H1 (cell line): Measurements from ENCODE around the gene ACAD9. TPM values are rescaled to one million over a fixed set of nuclear protein-coding genes. Genes with fewer than 3 reads are reported as not detected.

Experiments used
- CTCF ChIA-PET: fragments of 300-600 bp; sonication (Branson Sonifier 250); formaldehyde crosslinking; loops from one replicate; lab custom pipeline; 2021; ENCODE audit not compliant: partially characterized antibody; lab: Charles Lee
- POLR2A ChIA-PET: fragments of 300-600 bp; sonication (Branson Sonifier 250); formaldehyde crosslinking; loops from one replicate; lab custom pipeline; 2021; ENCODE audit warnings: inconsistent platforms; ENCODE audit not compliant: partially characterized antibody; lab: Charles Lee
- DNase-seq, 2 experiments: peaks; one replicate each; pipeline versions ENCODE4 v3.0.0 to v3.0.0-alpha.2; 2010 to 2022; ENCODE audit warnings: low spot score in 2 of 2, low read depth in 1 of 2, mixed read lengths in 1 of 2
- FAIRE-seq: peaks from 2 replicates; lab custom pipeline; 2011; peaks lifted over from hg19 to GRCh38; lab: Jason Lieb, UNC
- H2AFZ ChIP-seq: 2 replicates; pipeline ENCODE4 v1.8.1; 2012; ENCODE audit warnings: low read length, inconsistent platforms
- H2AK5ac ChIP-seq: 2 replicates; pipeline ENCODE4 v1.6.1; 2013; ENCODE audit warnings: low read depth, low read length
- H2BK120ac ChIP-seq: replicated peaks from 2 replicates; pipeline ENCODE3; 2013; ENCODE audit warnings: low read depth, low read length, inconsistent platforms
- H2BK12ac ChIP-seq: 2 replicates; pipeline ENCODE4 v1.6.1; 2013; ENCODE audit warnings: low read depth, low read length
- H2BK15ac ChIP-seq: 2 replicates; pipeline ENCODE4 v1.6.1; 2013; ENCODE audit warnings: low read length
- H2BK20ac ChIP-seq: 2 replicates; pipeline ENCODE4 v1.6.1; 2013; ENCODE audit warnings: low read length
- H2BK5ac ChIP-seq: 2 replicates; pipeline ENCODE4 v1.6.1; 2013; ENCODE audit warnings: low read depth, low read length
- H3K14ac ChIP-seq: 2 replicates; pipeline ENCODE4 v1.6.1; 2013; ENCODE audit warnings: inconsistent platforms; ENCODE audit not compliant: insufficient read length
- H3K18ac ChIP-seq: 2 replicates; pipeline ENCODE4 v1.6.1; 2013; ENCODE audit warnings: low read length; ENCODE audit errors: extremely low read depth
- H3K23ac ChIP-seq: 2 replicates; pipeline ENCODE4 v1.6.1; 2013; ENCODE audit warnings: inconsistent platforms; ENCODE audit not compliant: insufficient read length
- H3K23me2 ChIP-seq: 2 replicates; pipeline ENCODE4 v1.6.1; 2013; ENCODE audit warnings: low read depth, low read length
- H3K27ac ChIP-seq: 2 replicates; pipeline ENCODE4 v1.6.1; 2011; ENCODE audit warnings: low read depth, low read length, inconsistent platforms
- H3K27me3 ChIP-seq, 4 experiments: replicated peaks in 1 of 4; 1 replicate in 1 of 4; 2 replicates in 3 of 4; pipeline versions ENCODE4 v1.6.1 to v1.8.1; 2011 to 2013; ENCODE audit warnings: low read length in 3 of 4, mild to moderate bottlenecking in 3 of 4, inconsistent platforms in 2 of 4, mixed read lengths in 2 of 4, moderate library complexity in 1 of 4; ENCODE audit not compliant: control insufficient read depth in 3 of 4, insufficient read depth in 3 of 4; ENCODE audit errors: extremely low read depth in 1 of 4
- H3K36me3 ChIP-seq, 4 experiments: 2 replicates each; pipeline versions ENCODE4 v1.6.1 to v1.8.1; 2011 to 2013; ENCODE audit warnings: mild to moderate bottlenecking in 4 of 4, low read length in 3 of 4, moderate library complexity in 2 of 4, control low read depth in 1 of 4, inconsistent platforms in 1 of 4; ENCODE audit not compliant: insufficient read depth in 4 of 4, control insufficient read depth in 2 of 4
- H3K4ac ChIP-seq: replicated peaks from 2 replicates; pipeline ENCODE3; 2013; ENCODE audit warnings: low read length, low read depth, mixed read lengths, inconsistent platforms; ENCODE audit not compliant: insufficient read length
- H3K4me1 ChIP-seq, 4 experiments: replicated peaks in 1 of 4; 1 replicate in 1 of 4; 2 replicates in 3 of 4; pipeline versions ENCODE4 v1.6.1 to v1.8.1; 2011 to 2013; ENCODE audit warnings: low read length in 3 of 4, inconsistent platforms in 2 of 4, mixed read lengths in 1 of 4; ENCODE audit not compliant: insufficient read depth in 4 of 4, control insufficient read depth in 3 of 4
- H3K4me2 ChIP-seq, 2 experiments: 2 replicates each; pipeline versions ENCODE4 v1.6.1 to v1.8.1; 2011 to 2013; ENCODE audit warnings: low read depth in 2 of 2, low read length in 2 of 2, control low read depth in 1 of 2, inconsistent platforms in 1 of 2, mild to moderate bottlenecking in 1 of 2; ENCODE audit not compliant: insufficient read depth in 1 of 2
- H3K4me3 ChIP-seq, 4 experiments: fragments of 200-600, 300-600 bp in 1 of 4; sonication (generic), shearing (Covaris generic), sonication (Bioruptor Twin) in 1 of 4; 2 replicates each; pipeline versions ENCODE4 v1.5.1 to v1.8.1; 2011 to 2016; ENCODE audit warnings: low read length in 4 of 4, low read depth in 3 of 4, control low read depth in 2 of 4, inconsistent platforms in 2 of 4, mild to moderate bottlenecking in 2 of 4, mixed read lengths in 1 of 4, moderate library complexity in 1 of 4; ENCODE audit not compliant: insufficient read depth in 2 of 4; ENCODE audit errors: extremely low read depth in 1 of 4
- H3K56ac ChIP-seq: replicated peaks from 2 replicates; pipeline ENCODE3; 2013; ENCODE audit warnings: low read depth, mild to moderate bottlenecking, mixed read lengths, low read length, inconsistent platforms; ENCODE audit not compliant: insufficient read length
- H3K79me1 ChIP-seq: 2 replicates; pipeline ENCODE4 v1.6.1; 2013; ENCODE audit warnings: low read depth, low read length, control low read depth
- H3K79me2 ChIP-seq, 2 experiments: 2 replicates each; pipeline versions ENCODE4 v1.6.1 to v1.8.1; 2012 to 2013; ENCODE audit warnings: low read length in 2 of 2, mild to moderate bottlenecking in 2 of 2, inconsistent platforms in 1 of 2; ENCODE audit not compliant: insufficient read depth in 2 of 2, control insufficient read depth in 1 of 2
- H3K9ac ChIP-seq, 4 experiments: replicated peaks in 1 of 4; 1 replicate in 1 of 4; 2 replicates in 3 of 4; pipeline versions ENCODE4 v1.6.1 to v1.8.1; 2011 to 2013; ENCODE audit warnings: low read depth in 3 of 4, low read length in 3 of 4, control low read depth in 2 of 4, mild to moderate bottlenecking in 2 of 4, moderate library complexity in 2 of 4, inconsistent platforms in 1 of 4; ENCODE audit errors: extremely low read depth in 1 of 4
- H3K9me3 ChIP-seq, 2 experiments: 2 replicates each; pipeline versions ENCODE4 v1.6.1 to v1.8.1; 2012 to 2013; ENCODE audit warnings: mild to moderate bottlenecking in 2 of 2, moderate library complexity in 2 of 2, control low read depth in 1 of 2, inconsistent platforms in 1 of 2, low read depth in 1 of 2, low read length in 1 of 2, mixed read lengths in 1 of 2; ENCODE audit not compliant: insufficient read depth in 2 of 2
- H4K20me1 ChIP-seq, 2 experiments: replicated peaks in 1 of 2; 2 replicates each; pipeline versions ENCODE3 to v1.8.1; 2011 to 2013; ENCODE audit warnings: inconsistent platforms in 2 of 2, low read length in 2 of 2, mild to moderate bottlenecking in 1 of 2; ENCODE audit not compliant: insufficient read depth in 2 of 2, control insufficient read depth in 1 of 2
- H4K5ac ChIP-seq: 2 replicates; pipeline ENCODE4 v1.6.1; 2013; ENCODE audit warnings: low read length, low read depth, mixed read lengths, inconsistent platforms; ENCODE audit not compliant: insufficient read length
- H4K8ac ChIP-seq: 2 replicates; pipeline ENCODE4 v1.8.0; 2013; ENCODE audit warnings: mild to moderate bottlenecking, moderate library complexity, low read length, inconsistent platforms; ENCODE audit not compliant: insufficient read depth; ENCODE audit errors: extremely low read depth
- H4K91ac ChIP-seq: replicated peaks from 2 replicates; pipeline ENCODE3; 2013; ENCODE audit warnings: low read length, mixed read lengths, inconsistent platforms; ENCODE audit not compliant: insufficient read length
- BACH1 ChIP-seq: IDR thresholded peaks from 2 replicates; pipeline ENCODE4 v1.6.1; 2012; ENCODE audit warnings: low read length, improper control_type of control experiment
- CREB1 ChIP-seq: IDR thresholded peaks from 2 replicates; pipeline ENCODE4 v1.6.1; 2012; ENCODE audit warnings: inconsistent platforms
- CTBP2 ChIP-seq: IDR thresholded peaks from 2 replicates; pipeline ENCODE4 v1.7.0; 2011; ENCODE audit warnings: borderline replicate concordance, mild to moderate bottlenecking, moderate library complexity, mixed read lengths, low read length; ENCODE audit not compliant: insufficient read depth, insufficient read length
- CTCF ChIP-seq, 3 experiments: IDR thresholded peaks; 1 replicate in 2 of 3; 2 replicates in 1 of 3; pipeline versions ENCODE4 v1.5.1 to v1.6.1; 2011; ENCODE audit warnings: low read length in 3 of 3, mild to moderate bottlenecking in 3 of 3, inconsistent platforms in 2 of 3, low read depth in 1 of 3, moderate library complexity in 1 of 3; ENCODE audit not compliant: insufficient read depth in 1 of 3; ENCODE audit errors: control extremely low read depth in 1 of 3
- MAFK ChIP-seq: IDR thresholded peaks from 2 replicates; pipeline ENCODE4 v1.6.1; 2012; ENCODE audit warnings: low read depth, mild to moderate bottlenecking, improper control_type of control experiment, low read length
- MAX ChIP-seq: IDR thresholded peaks from 2 replicates; pipeline ENCODE4 v1.6.1; 2012; ENCODE audit warnings: inconsistent platforms
- NRF1 ChIP-seq: IDR thresholded peaks from 2 replicates; pipeline ENCODE4 v1.6.1; 2011; ENCODE audit warnings: mild to moderate bottlenecking, low read depth, low read length, improper control_type of control experiment
- POU5F1 ChIP-seq: IDR thresholded peaks from 2 replicates; pipeline ENCODE4 v1.6.1; 2011; ENCODE audit warnings: low read depth, mild to moderate bottlenecking, low read length, moderate library complexity
- TEAD4 ChIP-seq: IDR thresholded peaks from 2 replicates; pipeline ENCODE4 v1.6.1; 2012; ENCODE audit warnings: low read depth, low read length, inconsistent platforms, mixed read lengths
- WGBS, 2 experiments: shearing (Covaris generic) in 1 of 2; methylation state at CpG; one replicate each; pipeline versions ENCODE4 v1.1.6 to v1.1.7; 2013 to 2015; ENCODE audit warnings: low lambda C conversion rate in 2 of 2, mixed read lengths in 2 of 2, inconsistent platforms in 1 of 2, low coverage in 1 of 2, missing lambda C conversion rate in 1 of 2; ENCODE audit not compliant: insufficient replicate concordance in 2 of 2, insufficient coverage in 1 of 2, insufficient read length in 1 of 2; ENCODE audit errors: extremely low coverage in 1 of 2, missing lambda C conversion rate in 1 of 2; 5-methylcytosine and 5-hydroxymethylcytosine counted together
- polyA plus RNA-seq, 7 experiments: library from polyadenylated mRNA; depleted of rRNA in 3 of 7; stranded (reverse) in 5 of 7; unstranded in 2 of 7; fragments of >200 nt in 5 of 7; fragments of 200-250 nt in 2 of 7; gene quantifications; 1 replicate in 5 of 7; 2 replicates in 1 of 7; 4 replicates in 1 of 7; pipeline versions ENCODE4 v1.2.1 to v1.2.3, GENCODE V29; 2011 to 2013; ENCODE audit warnings: missing spikeins in 2 of 7, mixed read lengths in 2 of 7
- total RNA-seq: library from RNA; stranded (reverse); fragmentation: NEBNext Ultra II Directional; extraction: Animal tissue kit (Norgen Biotek cat#: 25700); gene quantifications from 2 replicates; pipeline ENCODE4 v1.2.1, GENCODE V29; 2021

ACAD9 gene
- total and polyA plus RNA-seq, 2 of the 8 experiments (the other 6 are each of a cell fraction or from before 2014, with no cell fraction given), result 27.5 to 28.9 TPM

GRCh38 chr3:128845119-128845777 lies 34.2 kb upstream of the ACAD9 start:
- CTCF ChIA-PET, result interaction anchor here (0.6 to 4.0 kb wide), 34 partner anchors 11 to 353 kb away, joined by 3 to 31 read pairs (median 4); partner anchors contain the start of gene RAB7A
- no peak overlapping the region for H2BK120ac ChIP-seq
- H3K4me3 ChIP-seq, result peak overlapping the region in 3 of 4 experiments; percentile 22 to 49 (median 36); a peak in 4 of 8 replicates
- no peaks in the 10 kb centered on the region for H4K20me1 ChIP-seq
- no peak overlapping the region for H4K91ac ChIP-seq
- H3K9ac ChIP-seq, result no peak overlapping the region
- no peak overlapping the region for H4K8ac ChIP-seq
- H3K79me2 ChIP-seq, result no peaks in the 10 kb centered on the region
- no peak overlapping the region for H3K23ac ChIP-seq
- 43% methylated on average over 14 of the region's 14 CpGs; no CpG with 5 or more reads in 1 of the 2 experiments for WGBS, 2 experiments
- DNase-seq (peak in 1 of 2 experiments; percentile 69), FAIRE-seq (no peak)
- H2AK5ac ChIP-seq, result no peak overlapping the region
- H3K18ac ChIP-seq, result no peak overlapping the region
- no peak overlapping the region for H2BK15ac ChIP-seq
- H2BK12ac ChIP-seq, result no peak overlapping the region
- H3K14ac ChIP-seq, result no peak overlapping the region
- POLR2A ChIA-PET, result interaction anchor here (1.3 kb wide), 1 partner anchor 33 kb away, joined by 3 read pairs; no protein-coding TSS in a partner anchor
- H3K4me2 ChIP-seq, result peak overlapping the region; percentile 44 to 65
- H3K4me1 ChIP-seq, result peaks cover 0 to 11% (median 9%) of the 10 kb centered on the region in 4 experiments; a peak in 4 of 7 replicates
- H3K9me3 ChIP-seq, result peaks cover 0 to 5% of the 10 kb centered on the region in 2 experiments; a peak in 1 of 4 replicates
- H3K4ac ChIP-seq, result no peak overlapping the region
- no peak overlapping the region for H2BK5ac ChIP-seq
- H3K56ac ChIP-seq, result no peak overlapping the region
- H3K79me1 ChIP-seq, result no peaks in the 10 kb centered on the region
- H4K5ac ChIP-seq, result no peak overlapping the region
- no peak overlapping the region for H2AFZ ChIP-seq
- H3K23me2 ChIP-seq, result no peaks in the 10 kb centered on the region; the same call in 1 of the 2 replicates
- H3K27ac ChIP-seq, result no peak overlapping the region
- H3K27me3 ChIP-seq, result no peaks in the 10 kb centered on the region
- no peaks in the 10 kb centered on the region for H3K36me3 ChIP-seq
- no peak overlapping the region for H2BK20ac ChIP-seq
- TF ChIP-seq CREB1 (no peak), POU5F1 (no peak), MAX (no peak), TEAD4 (peak; percentile 46; the same call in 1 of the 2 replicates), BACH1 (no peak), MAFK (no peak), NRF1 (no peak), CTCF (IDR thresholded peaks at IDR 0.05; ENCODE audit: control extremely low read depth in 1 of 3, insufficient read depth in 1 of 3, low read depth in 1 of 3, low read length in 3 of 3) (peak in 2 of 3 experiments; percentile 61 to 74; a peak in 3 of 4 replicates), CTBP2 (no peak)
